Endothelial cell of umbilical vein (primary cell): ENCODE measurements around the gene FLACC1. TPM values are rescaled to one million over a fixed set of nuclear protein-coding genes. Genes with fewer than 3 reads are reported as not detected.

Experiments
- BruUV-seq: library from RNA; stranded (reverse); fragments of 400-500 nt; replicated peaks from 2 replicates; lab custom pipeline; 2021; lab: Mats Ljungman, UMichigan
- CTCF ChIA-PET: fragments of 300-600, 350-600 bp; sonication (Branson Sonifier 250); formaldehyde crosslinking; loops from one replicate; lab custom pipeline; 2021; ENCODE audit warnings: antibody characterized with exemption, inconsistent platforms; lab: Charles Lee
- POLR2A ChIA-PET: fragments of 300-600, 350-600 bp; sonication (Branson Sonifier 250); formaldehyde crosslinking; loops from one replicate; lab custom pipeline; 2021; ENCODE audit warnings: antibody characterized with exemption, inconsistent platforms; lab: Charles Lee
- DNase-seq: peaks from one replicate; pipeline ENCODE4 v3.0.0-alpha.2; 2011; ENCODE audit warnings: low read depth, low spot score
- FAIRE-seq: peaks from 2 replicates; lab custom pipeline; 2011; peaks lifted over from hg19 to GRCh38; lab: Jason Lieb, UNC
- H2AFZ ChIP-seq: 2 replicates; pipeline ENCODE4 v1.6.0; 2012; ENCODE audit warnings: low read depth, low read length, control low read depth, inconsistent platforms
- H3K27ac ChIP-seq: 2 replicates; pipeline ENCODE4 v1.5.1; 2011; ENCODE audit warnings: low read depth, mild to moderate bottlenecking, control low read depth, low read length, moderate library complexity; ENCODE audit not compliant: insufficient read depth
- H3K27me3 ChIP-seq, 2 experiments: 2 replicates each; pipeline versions ENCODE4 v1.6.0 to v1.6.1; 2011; ENCODE audit warnings: low read length in 2 of 2, mixed read lengths in 1 of 2; ENCODE audit not compliant: control insufficient read depth in 2 of 2, insufficient read depth in 2 of 2
- H3K36me3 ChIP-seq, 2 experiments: 2 replicates in 1 of 2; 3 replicates in 1 of 2; pipeline ENCODE4 v1.5.1; 2011; ENCODE audit warnings: low read length in 2 of 2, mild to moderate bottlenecking in 1 of 2, moderate library complexity in 1 of 2; ENCODE audit not compliant: control insufficient read depth in 2 of 2, insufficient read depth in 2 of 2; ENCODE audit errors: extremely low read depth in 1 of 2
- H3K4me1 ChIP-seq: 3 replicates; pipeline ENCODE4 v1.5.1; 2011; ENCODE audit warnings: mild to moderate bottlenecking, low read length; ENCODE audit not compliant: control insufficient read depth, insufficient read depth; ENCODE audit errors: extremely low read depth
- H3K4me2 ChIP-seq: 2 replicates; pipeline ENCODE4 v1.6.1; 2011; ENCODE audit warnings: low read length, control low read depth, mixed read lengths; ENCODE audit not compliant: insufficient read depth
- H3K4me3 ChIP-seq, 3 experiments: fragments of 200-600 bp in 1 of 3; sonication (generic), shearing (Covaris generic) in 1 of 3; replicated peaks in 1 of 3; 2 replicates each; pipeline ENCODE4 v1.5.1; 2011 to 2016; ENCODE audit warnings: control low read depth in 3 of 3, low read length in 3 of 3, mild to moderate bottlenecking in 2 of 3, inconsistent platforms in 1 of 3, low read depth in 1 of 3, moderate library complexity in 1 of 3; ENCODE audit not compliant: insufficient read depth in 1 of 3
- H3K79me2 ChIP-seq: 2 replicates; pipeline ENCODE4 v1.6.0; 2012; ENCODE audit warnings: low read length, inconsistent platforms; ENCODE audit not compliant: control insufficient read depth, insufficient read depth
- H3K9ac ChIP-seq: replicated peaks from 2 replicates; pipeline ENCODE3; 2011; ENCODE audit warnings: low read length, control low read depth; ENCODE audit not compliant: insufficient read depth; ENCODE audit errors: extremely low read depth
- H3K9me1 ChIP-seq: replicated peaks from 3 replicates; pipeline ENCODE4 v1.6.0; 2011; ENCODE audit warnings: mild to moderate bottlenecking, low read length; ENCODE audit not compliant: control insufficient read depth, insufficient read depth; ENCODE audit errors: extremely low read depth
- H3K9me3 ChIP-seq: replicated peaks from 2 replicates; pipeline ENCODE4 v1.5.1; 2012; ENCODE audit warnings: low read length, inconsistent platforms; ENCODE audit not compliant: control insufficient read depth, insufficient read depth
- H4K20me1 ChIP-seq: replicated peaks from 2 replicates; pipeline ENCODE3; 2011; ENCODE audit warnings: mild to moderate bottlenecking, low read length; ENCODE audit not compliant: control insufficient read depth, insufficient read depth; ENCODE audit errors: extremely low read depth
- EZH2 ChIP-seq: IDR thresholded peaks from 2 replicates; pipeline ENCODE4 v1.6.1; 2012; ENCODE audit warnings: borderline replicate concordance, low read depth, mild to moderate bottlenecking, moderate library complexity, low read length, inconsistent platforms; ENCODE audit not compliant: severe bottlenecking
- FOS ChIP-seq: IDR thresholded peaks from 2 replicates; pipeline ENCODE4 v1.6.1; 2011; ENCODE audit warnings: mild to moderate bottlenecking, low read length, moderate library complexity, borderline replicate concordance; ENCODE audit not compliant: insufficient read depth
- GATA2 ChIP-seq: IDR thresholded peaks from 2 replicates; pipeline ENCODE4 v1.7.0; 2011; ENCODE audit warnings: low read depth, mild to moderate bottlenecking, moderate library complexity, mixed read lengths, low read length; ENCODE audit not compliant: insufficient read length, insufficient read depth
- JUN ChIP-seq: IDR thresholded peaks from 2 replicates; pipeline ENCODE4 v1.6.1; 2011; ENCODE audit warnings: borderline replicate concordance, low read depth; ENCODE audit not compliant: insufficient read length, insufficient read depth
- MYC ChIP-seq: IDR thresholded peaks from one replicate; pipeline ENCODE4 v1.6.1; 2011; ENCODE audit warnings: mild to moderate bottlenecking, low read depth, low read length
- POLR2A ChIP-seq: IDR thresholded peaks from 2 replicates; pipeline ENCODE4 v1.6.1; 2012; ENCODE audit warnings: low read depth, mild to moderate bottlenecking, control low read depth, low read length
- POLR2AphosphoS5 ChIP-seq: IDR thresholded peaks from 2 replicates; pipeline ENCODE4 v1.6.1; 2012; ENCODE audit warnings: low read depth, mild to moderate bottlenecking, control low read depth, low read length, moderate library complexity; ENCODE audit not compliant: insufficient read depth
- dilution Hi-C: fragments of 300-500 bp; cut with MboI; formaldehyde crosslinking; loops from one replicate; pipeline ENCODE4 v1.15.0; 2019; ENCODE audit warnings: low sequenced_read_pairs; ENCODE audit not compliant: extremely low pct_ligation_motif_present
- intact Hi-C: fragments of 100-400 bp; cut with micrococcal nuclease; formaldehyde crosslinking; loops from one replicate; pipeline ENCODE4 v1.10.0; 2022
- polyA plus RNA-seq, 4 experiments: library from polyadenylated mRNA; depleted of rRNA in 3 of 4; stranded (reverse) in 3 of 4; unstranded in 1 of 4; fragments of >200 nt; gene quantifications; 2 replicates each; pipeline versions ENCODE4 v1.2.1 to v1.2.3, GENCODE V29; 2011 to 2012; ENCODE audit warnings: missing spikeins in 1 of 4
- total RNA-seq: library from RNA; stranded (reverse); gene quantifications from 2 replicates; pipeline ENCODE4 v1.2.3, GENCODE V29; 2021
- TF ChIP-seq, protein P1 (sequence below): IDR thresholded peaks from 2 replicates; pipeline ENCODE4 v1.6.1; 2011; ENCODE audit not compliant: insufficient read depth, insufficient read length
- TF ChIP-seq, protein P2 (sequence below), 2 donors: IDR thresholded peaks; 1 replicate in 1 of 2; 2 replicates in 1 of 2; pipeline ENCODE4 v1.5.1; 2011; ENCODE audit warnings: low read length in 2 of 2, mild to moderate bottlenecking in 2 of 2, moderate library complexity in 2 of 2, control low read depth in 1 of 2, inconsistent platforms in 1 of 2, low read depth in 1 of 2; ENCODE audit not compliant: insufficient read depth in 1 of 2; ENCODE audit errors: extremely low read depth in 1 of 2

Gene FLACC1
- total and polyA plus RNA-seq, 2 donors (not counting 3 experiments of a cell fraction or from before 2014, with no cell fraction given): 0.11 to 1.4 TPM

DNA sequence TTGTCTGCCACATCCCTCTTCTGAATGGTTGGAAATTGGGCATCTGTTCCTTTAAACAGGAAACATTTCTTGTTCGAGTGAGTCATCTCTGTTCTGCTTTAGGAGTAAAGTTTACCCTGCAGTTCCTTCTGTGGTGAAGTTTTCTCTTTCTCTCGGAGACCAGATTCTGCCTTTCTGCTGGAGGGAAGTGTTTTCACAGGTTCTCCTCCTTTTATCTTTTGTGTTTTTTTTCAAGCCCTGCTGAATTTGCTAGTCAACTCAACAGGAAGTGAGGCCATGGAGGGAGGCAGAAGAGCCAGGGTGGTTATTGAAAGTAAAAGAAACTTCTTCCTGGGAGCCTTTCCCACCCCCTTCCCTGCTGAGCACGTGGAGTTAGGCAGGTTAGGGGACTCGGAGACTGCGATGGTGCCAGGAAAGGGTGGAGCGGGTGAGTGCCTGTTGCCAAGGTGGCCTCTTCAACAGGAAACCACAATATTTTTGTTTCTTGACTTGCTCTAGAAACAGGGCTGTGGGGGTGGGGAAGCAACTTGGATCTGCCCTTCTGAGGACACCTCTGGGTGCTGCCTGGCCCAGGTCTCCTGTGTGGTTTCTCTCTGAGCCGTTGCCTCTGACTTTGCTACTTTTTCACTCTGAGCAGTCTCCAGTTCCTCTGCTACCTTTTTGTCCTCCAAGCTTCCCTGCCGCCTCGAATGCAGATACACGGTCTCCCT, 99.0 kb downstream of the FLACC1 start:
- no peaks in the 10 kb centered on the region for H3K9me3 ChIP-seq
- peak overlapping the region; percentile 92 for H3K4me2 ChIP-seq
- H2AFZ ChIP-seq: peak overlapping the region; percentile 89
- ChIA-PET CTCF (interaction anchor here (1.2 to 1.3 kb wide), 2 partner anchors 16 to 26 kb away, joined by 3 read pairs; no protein-coding TSS in a partner anchor), POLR2A (no interaction called here)
- peak overlapping the region; percentile 43 to 80 (median 78) for H3K4me3 ChIP-seq
- BruUV-seq: TSS peak; percentile 97
- peaks cover 30% of the 10 kb centered on the region for H3K4me1 ChIP-seq
- intact Hi-C loops (loop anchor here (1.0 to 5.0 kb wide), 5 partner anchors 22 to 439 kb away; partner anchors contain the start of genes MPP4, STRADB and TRAK2), dilution Hi-C loops (no loop called here)
- peak; percentile 52 for TF ChIP-seq POLR2AphosphoS5
- TF ChIP-seq MYC: peak; percentile 94
- peak; percentile 80 for TF ChIP-seq JUN
- no peak for TF ChIP-seq EZH2
- TF ChIP-seq, protein P1, sequence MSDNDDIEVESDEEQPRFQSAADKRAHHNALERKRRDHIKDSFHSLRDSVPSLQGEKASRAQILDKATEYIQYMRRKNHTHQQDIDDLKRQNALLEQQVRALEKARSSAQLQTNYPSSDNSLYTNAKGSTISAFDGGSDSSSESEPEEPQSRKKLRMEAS: peak; percentile 83
- TF ChIP-seq POLR2A: peak; percentile 31
- TF ChIP-seq FOS: peak; percentile 92
- TF ChIP-seq, protein P2, sequence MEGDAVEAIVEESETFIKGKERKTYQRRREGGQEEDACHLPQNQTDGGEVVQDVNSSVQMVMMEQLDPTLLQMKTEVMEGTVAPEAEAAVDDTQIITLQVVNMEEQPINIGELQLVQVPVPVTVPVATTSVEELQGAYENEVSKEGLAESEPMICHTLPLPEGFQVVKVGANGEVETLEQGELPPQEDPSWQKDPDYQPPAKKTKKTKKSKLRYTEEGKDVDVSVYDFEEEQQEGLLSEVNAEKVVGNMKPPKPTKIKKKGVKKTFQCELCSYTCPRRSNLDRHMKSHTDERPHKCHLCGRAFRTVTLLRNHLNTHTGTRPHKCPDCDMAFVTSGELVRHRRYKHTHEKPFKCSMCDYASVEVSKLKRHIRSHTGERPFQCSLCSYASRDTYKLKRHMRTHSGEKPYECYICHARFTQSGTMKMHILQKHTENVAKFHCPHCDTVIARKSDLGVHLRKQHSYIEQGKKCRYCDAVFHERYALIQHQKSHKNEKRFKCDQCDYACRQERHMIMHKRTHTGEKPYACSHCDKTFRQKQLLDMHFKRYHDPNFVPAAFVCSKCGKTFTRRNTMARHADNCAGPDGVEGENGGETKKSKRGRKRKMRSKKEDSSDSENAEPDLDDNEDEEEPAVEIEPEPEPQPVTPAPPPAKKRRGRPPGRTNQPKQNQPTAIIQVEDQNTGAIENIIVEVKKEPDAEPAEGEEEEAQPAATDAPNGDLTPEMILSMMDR (IDR thresholded peaks at IDR 0.05; ENCODE audit: extremely low read depth in 1 of 2, insufficient read depth in 1 of 2, low read depth in 1 of 2, low read length in 2 of 2): no peak
- no peak for TF ChIP-seq GATA2
- H3K27me3 ChIP-seq: no peaks in the 10 kb centered on the region
- peak overlapping the region; percentile 96 for H3K9ac ChIP-seq
- no peaks in the 10 kb centered on the region for H4K20me1 ChIP-seq
- DNase-seq (peak; percentile 84), FAIRE-seq (peak; percentile 90)
- no peaks in the 10 kb centered on the region for H3K36me3 ChIP-seq
- H3K27ac ChIP-seq: peak overlapping the region; percentile 98
- no peaks in the 10 kb centered on the region for H3K9me1 ChIP-seq
- peaks cover 10% of the 10 kb centered on the region for H3K79me2 ChIP-seq
